C4-2B (cell line): ENCODE results near the gene HSH2D.

Source experiments
- CTCF ChIP-seq: fragments of 450-650 bp; conservative IDR thresholded peaks from 2 replicates; pipeline ENCODE4 v1.5.1; 2017; ENCODE audit warnings: mild to moderate bottlenecking
- ZFX ChIP-seq: fragments of 450-650 bp; IDR thresholded peaks from 2 replicates; pipeline ENCODE4 v1.6.1; 2017

GRCh38 chr19:16197622-16198369 lies 54.3 kb downstream of the HSH2D start, which contains the start of gene AP1M1:
- TF ChIP-seq CTCF: no peak
- peak; percentile 78; the same call in 1 of the 2 replicates for TF ChIP-seq ZFX
